Caki2 (cell line): ENCODE data around the gene WDR87. TPM values are rescaled to one million over a fixed set of nuclear protein-coding genes. Genes with fewer than 3 reads are reported as not detected.

Experiments
- DNase-seq: peaks from one replicate; pipeline ENCODE4 v3.0.0-alpha.2; 2015; ENCODE audit warnings: low read depth
- in situ Hi-C: cut with HindIII; loops from 2 replicates; pipeline ENCODE4 v1.10.0; 2016; ENCODE audit warnings: low sequenced_read_pairs, low pct_unique_long_range_greater_than_20kb, mixed read lengths
- total RNA-seq: library from RNA; depleted of rRNA; stranded (reverse); fragments of >200 nt; shearing (Covaris generic); gene quantifications from 2 replicates; pipeline ENCODE4 v1.2.3, GENCODE V29; 2014; ENCODE audit warnings: low replicate concordance; rRNA removed

Gene WDR87
- not detected in 2 replicates for total RNA-seq

GRCh38 chr19:37905946-37906868, at the start of gene WDR87:
WDR87 (minus strand) TSS chr19:37906594; CDS start chr19:37898239, 8,355 bp downstream.
- in situ Hi-C loops, result no loop called here
- no peak for DNase-seq

- DNase-seq, result no peak
- in situ Hi-C loops, result no loop called here
These were observed 49.6 kb upstream of the WDR87 start for GRCh38 chr19:37955986-37956385.

- no peak for DNase-seq
- in situ Hi-C loops, result no loop called here
These were observed 48.1 kb upstream of the WDR87 start for GRCh38 chr19:37954421-37954874.

GRCh38 chr19:37953918-37954303, 47.5 kb upstream of the WDR87 start:
- in situ Hi-C loops, result no loop called here
- DNase-seq, result no peak

GRCh38 chr19:37953171-37953917, 47.0 kb upstream of the WDR87 start:
- in situ Hi-C loops, result no loop called here
- DNase-seq, result no peak

- in situ Hi-C loops, result no loop called here
- DNase-seq, result no peak
These were observed 45.4 kb upstream of the WDR87 start for GRCh38 chr19:37951816-37952210.

- in situ Hi-C loops, result no loop called here
- no peak for DNase-seq
These were observed 44.2 kb upstream of the WDR87 start for GRCh38 chr19:37950471-37951175.

GRCh38 chr19:37948362-37948761, 42.0 kb upstream of the WDR87 start:
- in situ Hi-C loops, result no loop called here
- peak; percentile 44 for DNase-seq

GRCh38 chr19:37947778-37948177, 41.4 kb upstream of the WDR87 start:
- in situ Hi-C loops, result no loop called here
- no peak for DNase-seq

- no peak for DNase-seq
- in situ Hi-C loops, result no loop called here
These were observed 39.7 kb upstream of the WDR87 start for GRCh38 chr19:37946132-37946531.

GRCh38 chr19:37943480-37943879, 37.1 kb upstream of the WDR87 start:
- in situ Hi-C loops, result no loop called here
- no peak for DNase-seq

- in situ Hi-C loops, result no loop called here
- DNase-seq, result peak; percentile 36
These were observed 36.1 kb upstream of the WDR87 start for GRCh38 chr19:37942516-37942902.

GRCh38 chr19:37941782-37942515, 35.6 kb upstream of the WDR87 start:
- in situ Hi-C loops, result no loop called here
- peak; percentile 95 for DNase-seq

GRCh38 chr19:37938353-37938752, 32.0 kb upstream of the WDR87 start:
- no peak for DNase-seq
- in situ Hi-C loops, result no loop called here

- DNase-seq, result no peak
These were observed 30.5 kb upstream of the WDR87 start for GRCh38 chr19:37936886-37937285.

GRCh38 chr19:37936166-37936565, 29.8 kb upstream of the WDR87 start:
- in situ Hi-C loops, result no loop called here
- DNase-seq, result no peak

More at GRCh38 chr19:37936886-37937285, 30.5 kb upstream of the WDR87 start:
- in situ Hi-C loops, result no loop called here

GRCh38 chr19:37935341-37935740, 28.9 kb upstream of the WDR87 start:
- in situ Hi-C loops, result no loop called here
- DNase-seq, result no peak

GRCh38 chr19:37933937-37934358, 27.6 kb upstream of the WDR87 start:
- in situ Hi-C loops, result no loop called here

More at GRCh38 chr19:37933937-37934358, 27.6 kb upstream of the WDR87 start:
- DNase-seq, result peak; percentile 83
